OCI-LY3 (cell line): ENCODE measurements around the gene MGRN1.

ENCODE experiments used
- H2AFZ ChIP-seq: fragments of 200-600, 300-600 bp; shearing (Covaris generic); 2 replicates; pipeline ENCODE4 v1.6.0; 2014; ENCODE audit warnings: antibody characterized with exemption, low read depth, low read length
- H3K27ac ChIP-seq: fragments of 200-600, 300-600 bp; sonication (generic); 2 replicates; pipeline ENCODE4 v1.5.1; 2014; ENCODE audit warnings: mild to moderate bottlenecking, low read length, moderate library complexity, mixed read lengths
- H3K27me3 ChIP-seq: fragments of 200-600, 300-600 bp; sonication (generic); 2 replicates; pipeline ENCODE4 v1.6.1; 2014; ENCODE audit warnings: low read depth, low read length, mixed read lengths
- H3K36me3 ChIP-seq: fragments of 200-600, 300-600 bp; sonication (generic); replicated peaks from 2 replicates; pipeline ENCODE3; 2014; ENCODE audit warnings: low read depth, low read length, mixed read lengths
- H3K4me1 ChIP-seq: fragments of 300-600, 200-600 bp; sonication (generic); 2 replicates; pipeline ENCODE4 v1.6.1; 2014; ENCODE audit warnings: low read length, mixed read lengths
- H3K4me2 ChIP-seq: fragments of 200-600, 300-600 bp; sonication (generic); 2 replicates; pipeline ENCODE4 v1.6.1; 2014; ENCODE audit warnings: low read length, mixed read lengths
- H3K4me3 ChIP-seq: fragments of 300-600, 200-600 bp; sonication (generic); 2 replicates; pipeline ENCODE4 v1.5.1; 2014; ENCODE audit warnings: antibody characterized with exemption, mild to moderate bottlenecking, low read length, moderate library complexity
- H3K79me2 ChIP-seq: fragments of 300-600, 200-600 bp; shearing (Covaris generic); 2 replicates; pipeline ENCODE4 v1.6.1; 2014; ENCODE audit warnings: mild to moderate bottlenecking, low read length, mixed read lengths
- H3K9ac ChIP-seq: fragments of 300-600, 200-600 bp; shearing (Covaris generic); 2 replicates; pipeline ENCODE4 v1.6.0; 2014; ENCODE audit warnings: mild to moderate bottlenecking, low read length, moderate library complexity
- H3K9me3 ChIP-seq: fragments of 200-600, 300-600 bp; shearing (Covaris generic); 2 replicates; pipeline ENCODE4 v1.6.1; 2014; ENCODE audit warnings: low read length, mixed read lengths; ENCODE audit not compliant: insufficient read depth
- H4K20me1 ChIP-seq: fragments of 200-600, 300-600 bp; sonication (generic); 2 replicates; pipeline ENCODE4 v1.6.1; 2016; ENCODE audit warnings: low read length, mixed read lengths; ENCODE audit not compliant: insufficient read depth
- CTCF ChIP-seq: fragments of 200-600, 300-600 bp; sonication (generic); IDR thresholded peaks from 2 replicates; pipeline ENCODE4 v1.5.1; 2014; ENCODE audit warnings: antibody characterized with exemption, low read length, low read depth
- EZH2phosphoT487 ChIP-seq: fragments of 200-600 bp; shearing (Covaris generic); IDR thresholded peaks from 2 replicates; pipeline ENCODE4 v1.6.1; 2018; ENCODE audit warnings: antibody characterized with exemption, mixed run types, low read depth

MGRN1 gene

GRCh38 chr16:4713663-4714501, 89.3 kb downstream of the MGRN1 start:
- no peak overlapping the region for H3K9ac ChIP-seq
- H3K4me1 ChIP-seq: 0 out of 2 replicates have a peak, but pooled peaks cover under 1% of the 10 kb centered on the region
- no peak overlapping the region for H3K4me2 ChIP-seq
- no peaks in the 10 kb centered on the region for H4K20me1 ChIP-seq
- H3K27ac ChIP-seq: no peak overlapping the region
- H3K36me3 ChIP-seq: peaks cover 4% of the 10 kb centered on the region
- H3K79me2 ChIP-seq: no peaks in the 10 kb centered on the region
- TF ChIP-seq CTCF: no peak
- no peak for TF ChIP-seq EZH2phosphoT487
- no peaks in the 10 kb centered on the region for H3K9me3 ChIP-seq
- no peak overlapping the region for H2AFZ ChIP-seq
- H3K4me3 ChIP-seq: no peak overlapping the region
- no peaks in the 10 kb centered on the region for H3K27me3 ChIP-seq

GRCh38 chr16:4714996-4715395, 90.4 kb downstream of the MGRN1 start:
- no peak overlapping the region for H3K4me2 ChIP-seq
- H3K9me3 ChIP-seq: no peaks in the 10 kb centered on the region
- H4K20me1 ChIP-seq: no peaks in the 10 kb centered on the region
- H3K27me3 ChIP-seq: no peaks in the 10 kb centered on the region
- no peaks in the 10 kb centered on the region for H3K79me2 ChIP-seq
- H3K4me3 ChIP-seq: no peak overlapping the region
- H3K27ac ChIP-seq: no peak overlapping the region
- 0 out of 2 replicates have a peak, but pooled peaks cover 3% of the 10 kb centered on the region for H3K4me1 ChIP-seq
- peaks cover 3% of the 10 kb centered on the region for H3K36me3 ChIP-seq
- TF ChIP-seq EZH2phosphoT487 (no peak), CTCF (no peak)
- no peak overlapping the region for H2AFZ ChIP-seq
- H3K9ac ChIP-seq: no peak overlapping the region

- TF ChIP-seq EZH2phosphoT487 (no peak), CTCF (no peak)
- no peaks in the 10 kb centered on the region for H3K27me3 ChIP-seq
- H3K79me2 ChIP-seq: no peaks in the 10 kb centered on the region
- H2AFZ ChIP-seq: no peak overlapping the region
- no peaks in the 10 kb centered on the region for H3K9me3 ChIP-seq
- no peak overlapping the region for H3K4me2 ChIP-seq
- 0 out of 2 replicates have a peak, but pooled peaks cover 3% of the 10 kb centered on the region for H3K4me1 ChIP-seq
- no peak overlapping the region for H3K9ac ChIP-seq
- no peak overlapping the region for H3K4me3 ChIP-seq
- no peaks in the 10 kb centered on the region for H4K20me1 ChIP-seq
- H3K27ac ChIP-seq: no peak overlapping the region
- no peaks in the 10 kb centered on the region for H3K36me3 ChIP-seq
These were observed 93.8 kb downstream of the MGRN1 start for GRCh38 chr16:4718466-4718865.

- Histone ChIP-seq H4K20me1 (no peaks in the 10 kb centered on the region), H3K4me3 (no peak overlapping the region), H3K4me2 (no peak overlapping the region), H3K27me3 (no peaks in the 10 kb centered on the region), H2AFZ (no peak overlapping the region), H3K9me3 (no peaks in the 10 kb centered on the region), H3K27ac (no peak overlapping the region), H3K9ac (no peak overlapping the region), H3K79me2 (no peaks in the 10 kb centered on the region), H3K4me1 (0 out of 2 replicates have a peak, but pooled peaks cover 3% of the 10 kb centered on the region), H3K36me3 (peaks cover 2% of the 10 kb centered on the region)
- TF ChIP-seq EZH2phosphoT487 (no peak), CTCF (no peak)
These were observed 98.6 kb downstream of the MGRN1 start for GRCh38 chr16:4723071-4723767.
